ENCODE measurements around the gene AMDHD2.
"Not testable (repeated sequence)": the region's sequence is repeated elsewhere in the genome, so short reads cannot be mapped to it uniquely, and the experiment has no call there.

Gene AMDHD2

GRCh38 chr16:2520097-2520783 lies at the start of gene AMDHD2:
Gene AMDHD2, plus strand, starts transcription at chr16:2520371. Its CDS starts 88 bp downstream, at chr16:2520459.
- DNase-seq = peak; percentile 91

DNA sequence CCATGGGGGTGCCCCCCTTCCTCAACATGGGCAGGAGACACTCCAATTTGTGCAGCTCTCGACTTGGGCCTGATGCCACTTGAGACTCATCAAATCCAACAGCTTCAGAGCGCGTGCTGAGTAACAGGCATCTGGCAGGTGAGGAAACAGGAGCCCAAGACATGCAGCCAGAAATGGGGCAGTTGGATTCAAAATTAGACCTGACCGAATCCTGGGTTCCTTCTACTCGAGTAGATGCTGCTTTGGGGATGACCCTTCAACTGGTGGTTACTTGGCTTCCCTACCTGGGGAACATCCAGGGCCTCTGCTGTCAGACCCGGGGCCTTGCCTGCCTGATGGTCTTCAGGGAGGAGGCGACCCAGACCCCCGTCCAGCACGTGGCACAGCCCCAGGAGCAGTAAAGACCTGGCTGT lies 49.6 kb upstream of the AMDHD2 start:
- DNase-seq = no peak

GRCh38 chr16:2471016-2471652 lies 49.0 kb upstream of the AMDHD2 start, which contains the start of gene NTN3:
Gene NTN3, plus strand, starts transcription at chr16:2471297. Its CDS starts 405 bp downstream, at chr16:2471702.
- DNase-seq = no peak

DNA sequence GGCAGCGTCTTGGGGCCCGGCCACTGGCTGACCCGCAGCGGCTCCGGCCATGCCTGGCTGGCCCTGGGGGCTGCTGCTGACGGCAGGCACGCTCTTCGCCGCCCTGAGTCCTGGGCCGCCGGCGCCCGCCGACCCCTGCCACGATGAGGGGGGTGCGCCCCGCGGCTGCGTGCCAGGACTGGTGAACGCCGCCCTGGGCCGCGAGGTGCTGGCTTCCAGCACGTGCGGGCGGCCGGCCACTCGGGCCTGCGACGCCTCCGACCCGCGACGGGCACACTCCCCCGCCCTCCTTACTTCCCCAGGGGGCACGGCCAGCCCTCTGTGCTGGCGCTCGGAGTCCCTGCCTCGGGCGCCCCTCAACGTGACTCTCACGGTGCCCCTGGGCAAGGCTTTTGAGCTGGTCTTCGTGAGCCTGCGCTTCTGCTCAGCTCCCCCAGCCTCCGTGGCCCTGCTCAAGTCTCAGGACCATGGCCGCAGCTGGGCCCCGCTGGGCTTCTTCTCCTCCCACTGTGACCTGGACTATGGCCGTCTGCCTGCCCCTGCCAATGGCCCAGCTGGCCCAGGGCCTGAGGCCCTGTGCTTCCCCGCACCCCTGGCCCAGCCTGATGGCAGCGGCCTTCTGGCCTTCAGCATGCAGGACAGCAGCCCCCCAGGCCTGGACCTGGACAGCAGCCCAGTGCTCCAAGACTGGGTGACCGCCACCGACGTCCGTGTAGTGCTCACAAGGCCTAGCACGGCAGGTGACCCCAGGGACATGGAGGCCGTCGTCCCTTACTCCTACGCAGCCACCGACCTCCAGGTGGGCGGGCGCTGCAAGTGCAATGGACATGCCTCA lies 48.3 kb upstream of the AMDHD2 start:
- no peak for DNase-seq

DNA sequence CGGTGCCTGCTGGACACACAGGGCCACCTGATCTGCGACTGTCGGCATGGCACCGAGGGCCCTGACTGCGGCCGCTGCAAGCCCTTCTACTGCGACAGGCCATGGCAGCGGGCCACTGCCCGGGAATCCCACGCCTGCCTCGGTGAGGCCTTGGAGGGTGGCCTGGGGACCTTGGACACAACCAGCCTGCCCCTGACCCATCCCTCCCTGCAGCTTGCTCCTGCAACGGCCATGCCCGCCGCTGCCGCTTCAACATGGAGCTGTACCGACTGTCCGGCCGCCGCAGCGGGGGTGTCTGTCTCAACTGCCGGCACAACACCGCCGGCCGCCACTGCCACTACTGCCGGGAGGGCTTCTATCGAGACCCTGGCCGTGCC lies 47.7 kb upstream of the AMDHD2 start:
- DNase-seq = no peak

DNA sequence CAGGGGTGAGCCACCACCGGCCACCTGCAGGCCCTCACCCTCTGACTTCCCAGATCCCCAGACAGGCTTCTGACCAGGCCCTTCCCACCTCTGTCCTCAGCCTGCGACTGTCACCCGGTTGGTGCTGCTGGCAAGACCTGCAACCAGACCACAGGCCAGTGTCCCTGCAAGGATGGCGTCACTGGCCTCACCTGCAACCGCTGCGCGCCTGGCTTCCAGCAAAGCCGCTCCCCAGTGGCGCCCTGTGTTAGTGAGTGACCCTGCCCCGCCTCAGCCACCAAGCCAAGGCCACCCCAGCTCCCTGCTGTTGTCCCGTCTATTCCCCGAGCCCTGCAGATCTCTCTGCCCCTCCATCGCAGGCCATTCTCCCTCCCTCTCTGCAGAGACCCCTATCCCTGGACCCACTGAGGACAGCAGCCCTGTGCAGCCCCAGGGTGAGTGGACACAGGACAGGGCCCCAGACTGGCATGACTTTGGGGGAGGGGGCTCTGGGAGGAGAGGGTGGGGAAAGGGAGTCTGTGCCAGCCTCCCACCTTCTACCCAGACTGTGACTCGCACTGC lies 47.2 kb upstream of the AMDHD2 start:
- DNase-seq = no peak

DNA sequence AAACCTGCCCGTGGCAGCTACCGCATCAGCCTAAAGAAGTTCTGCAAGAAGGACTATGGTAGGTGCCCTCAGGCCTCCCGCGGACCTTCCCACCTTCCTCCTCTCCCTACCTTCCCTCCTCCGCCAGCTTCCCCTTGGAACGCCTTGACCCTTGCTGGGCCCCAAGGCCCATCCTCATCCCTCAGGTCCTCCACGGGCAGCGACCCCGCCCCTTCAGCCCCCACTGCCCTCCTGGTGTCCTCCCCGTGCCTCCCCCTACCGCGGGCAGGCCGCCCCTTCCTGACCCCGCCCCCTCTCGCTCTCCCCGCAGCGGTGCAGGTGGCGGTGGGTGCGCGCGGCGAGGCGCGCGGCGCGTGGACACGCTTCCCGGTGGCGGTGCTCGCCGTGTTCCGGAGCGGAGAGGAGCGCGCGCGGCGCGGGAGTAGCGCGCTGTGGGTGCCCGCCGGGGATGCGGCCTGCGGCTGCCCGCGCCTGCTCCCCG lies 46.7 kb upstream of the AMDHD2 start:
- no peak for DNase-seq

DNA sequence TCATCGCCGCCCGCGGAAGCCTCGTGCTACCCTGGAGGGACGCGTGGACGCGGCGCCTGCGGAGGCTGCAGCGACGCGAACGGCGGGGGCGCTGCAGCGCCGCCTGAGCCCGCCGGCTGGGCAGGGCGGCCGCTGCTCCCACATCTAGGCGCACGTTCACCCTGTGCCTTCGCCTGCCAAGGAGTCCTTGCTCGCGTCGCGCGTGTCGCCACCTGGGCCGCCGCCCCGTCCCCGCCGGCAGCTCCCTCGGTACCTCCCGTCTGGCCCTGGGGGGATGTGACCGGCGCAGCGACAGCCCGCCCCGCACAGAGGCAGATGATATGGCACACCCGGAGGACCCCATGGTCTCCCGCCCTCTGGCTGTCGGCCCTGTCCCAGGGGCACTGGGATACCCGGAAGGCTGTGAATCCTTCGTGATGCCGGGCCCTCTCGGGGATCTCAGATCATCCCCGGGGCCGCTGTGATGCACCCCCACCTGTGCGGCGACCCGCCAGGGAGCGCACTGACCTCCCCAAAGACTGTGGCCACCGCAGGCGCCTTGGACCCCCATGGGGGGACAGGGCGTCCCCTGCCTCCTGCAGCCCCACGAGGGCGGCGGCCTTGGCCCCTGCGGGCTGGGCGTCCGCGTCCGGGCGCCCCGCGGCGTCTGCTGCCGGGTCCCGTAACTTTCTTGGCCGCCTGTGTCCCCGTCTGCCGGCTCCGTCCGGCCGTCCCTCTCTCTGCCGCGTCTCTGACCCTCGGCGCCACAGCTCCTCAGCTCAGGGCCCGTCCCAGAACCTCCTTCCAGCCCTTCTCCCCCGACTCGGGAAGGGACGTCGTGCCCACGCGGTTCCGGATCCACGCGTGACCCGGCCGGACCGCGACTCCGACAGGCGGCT lies 45.9 kb upstream of the AMDHD2 start:
- DNase-seq = peak; percentile 69

DNA sequence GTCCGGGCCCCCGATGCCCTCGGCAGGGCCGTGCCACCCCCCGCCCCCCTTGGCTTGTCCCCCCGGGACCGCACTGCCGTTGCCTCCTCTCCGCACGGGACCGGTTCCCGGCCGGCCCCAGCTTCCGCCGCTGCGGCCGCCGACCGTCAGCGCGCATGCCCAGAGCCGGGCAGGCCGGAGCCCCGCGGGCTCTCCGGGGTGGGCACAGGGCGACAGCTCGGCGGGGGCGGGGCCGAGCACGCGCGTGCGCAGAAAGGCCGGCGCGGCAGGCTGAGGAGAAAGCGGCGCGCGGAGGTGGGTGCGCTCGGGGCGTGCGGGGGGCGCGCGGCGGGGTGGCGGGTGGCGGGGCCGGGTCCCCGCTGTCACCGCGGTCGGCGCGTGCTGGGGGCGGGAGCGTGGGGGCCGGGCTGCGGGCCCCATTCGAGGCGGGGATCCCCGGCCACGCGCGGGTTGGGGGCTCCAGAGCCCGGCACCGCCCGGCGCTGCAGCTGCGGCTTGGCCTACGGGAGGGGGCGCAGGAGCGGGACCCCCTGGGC lies 45.2 kb upstream of the AMDHD2 start, which contains the start of gene TBC1D24:
Gene TBC1D24 (plus strand): TSS at position 251 of the 536 bp plus-strand sequence. CDS start 21,022 bp downstream, outside the sequence.
- DNase-seq = peak; percentile 94

DNA sequence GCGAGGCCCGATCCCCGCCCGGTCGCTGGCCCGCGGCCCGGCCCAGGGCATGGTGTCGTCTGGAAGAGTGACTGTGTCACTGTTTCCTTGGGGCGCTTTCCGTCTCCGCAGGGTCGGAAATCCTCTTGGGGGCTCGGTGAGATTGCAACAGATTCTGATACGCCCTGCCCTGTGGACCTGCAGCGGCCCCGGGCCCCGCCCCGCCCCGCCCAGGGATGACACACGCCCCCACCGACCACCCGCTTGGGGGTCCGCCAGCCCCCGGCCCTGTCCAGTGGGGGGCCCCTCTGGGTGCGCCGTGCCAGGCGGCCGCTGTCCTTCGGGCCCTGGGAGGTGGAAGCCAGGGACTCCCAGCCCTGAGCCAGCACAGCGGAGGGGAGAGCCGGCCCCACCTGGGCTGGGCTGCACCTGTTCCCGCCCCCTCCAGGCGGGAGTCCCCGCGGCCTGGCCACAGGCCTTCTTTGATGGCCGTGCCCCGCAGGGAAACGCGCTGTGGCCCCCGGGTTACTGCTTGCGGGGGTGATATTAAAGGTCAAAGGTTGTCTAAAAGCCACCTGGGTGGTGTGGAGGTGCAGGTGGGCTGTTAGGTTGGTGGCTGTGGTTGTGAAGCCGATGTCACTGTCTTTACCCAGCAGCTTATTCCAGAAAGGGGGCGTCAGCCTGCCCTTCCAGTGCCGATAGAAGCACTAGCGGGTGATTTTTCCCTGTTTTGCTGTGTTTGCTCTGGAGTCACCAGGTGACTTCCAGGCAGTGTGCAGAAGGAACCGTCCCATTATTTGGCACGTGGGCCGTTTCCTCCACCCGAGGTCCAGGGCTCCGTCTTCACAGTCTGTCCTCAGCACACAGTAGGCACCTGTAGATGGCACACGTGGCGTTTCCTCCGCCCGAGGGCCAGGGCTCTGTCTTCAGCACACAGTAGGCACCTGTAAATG lies 44.5 kb upstream of the AMDHD2 start:
- peak; percentile 55 for DNase-seq

- DNase-seq = no peak
Measured at GRCh38 chr16:2476345-2476720, 43.8 kb upstream of the AMDHD2 start.

DNA sequence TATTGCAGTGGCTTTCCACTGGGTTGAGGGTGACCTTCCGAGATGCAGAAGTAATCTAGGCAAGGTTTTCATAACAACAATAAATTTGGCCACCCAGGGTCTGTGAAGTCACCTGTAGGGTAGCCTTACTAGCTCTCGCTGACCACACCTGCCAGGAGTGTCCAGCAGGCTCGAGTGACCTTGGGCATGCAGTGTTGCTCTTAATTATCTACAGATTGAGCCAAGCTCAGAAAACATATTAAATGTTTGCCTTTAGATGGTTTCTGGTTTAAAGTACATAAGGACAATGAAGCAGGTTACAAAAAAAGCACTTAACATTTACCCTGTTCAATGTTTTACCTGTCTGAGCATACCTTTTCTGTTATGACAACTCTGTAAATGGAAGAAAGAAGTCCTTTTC lies 43.4 kb upstream of the AMDHD2 start:
- DNase-seq = no peak

DNA sequence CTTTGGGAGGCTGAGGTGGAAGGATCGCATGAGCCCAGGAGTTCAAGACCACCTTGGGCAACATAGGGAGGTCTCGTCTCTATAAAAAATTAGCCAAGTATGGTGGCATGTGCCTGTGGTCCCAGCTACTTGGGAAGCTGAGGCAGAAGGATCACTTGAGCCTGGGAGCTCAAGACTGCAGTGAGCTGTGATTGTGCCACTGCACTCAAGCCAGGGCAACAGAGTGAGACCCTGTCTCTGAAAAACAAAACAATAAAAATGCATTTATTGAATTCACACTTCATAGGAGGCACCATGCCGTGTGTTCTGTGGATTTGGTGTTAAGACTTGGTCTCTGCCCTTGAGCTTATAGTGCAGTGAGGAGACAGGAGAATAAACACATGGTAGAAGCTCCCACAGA lies 42.8 kb upstream of the AMDHD2 start:
- no peak for DNase-seq

DNA sequence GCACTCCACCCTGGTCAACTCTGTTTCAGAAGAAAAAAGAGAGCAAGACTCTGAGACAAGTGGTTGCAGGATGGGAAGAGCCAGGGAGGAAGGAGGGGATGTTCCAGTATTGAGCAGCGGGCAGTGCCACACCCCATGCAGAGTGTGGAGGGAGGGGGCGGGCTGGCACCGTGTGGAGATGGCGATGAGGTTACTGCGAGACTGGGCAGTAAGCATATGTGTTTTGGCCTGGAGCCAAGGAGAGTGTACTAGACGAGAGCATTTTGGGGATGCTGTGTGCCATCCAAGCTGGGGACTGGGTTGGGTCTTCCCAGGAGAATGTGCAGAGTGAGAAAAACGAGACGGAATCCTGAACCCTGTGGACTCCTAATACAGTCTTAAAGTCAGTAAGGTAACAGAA lies 41.9 kb upstream of the AMDHD2 start:
- no peak for DNase-seq

- DNase-seq = not testable (repeated sequence)
Measured at GRCh38 chr16:2479996-2480395, 40.2 kb upstream of the AMDHD2 start.

DNA sequence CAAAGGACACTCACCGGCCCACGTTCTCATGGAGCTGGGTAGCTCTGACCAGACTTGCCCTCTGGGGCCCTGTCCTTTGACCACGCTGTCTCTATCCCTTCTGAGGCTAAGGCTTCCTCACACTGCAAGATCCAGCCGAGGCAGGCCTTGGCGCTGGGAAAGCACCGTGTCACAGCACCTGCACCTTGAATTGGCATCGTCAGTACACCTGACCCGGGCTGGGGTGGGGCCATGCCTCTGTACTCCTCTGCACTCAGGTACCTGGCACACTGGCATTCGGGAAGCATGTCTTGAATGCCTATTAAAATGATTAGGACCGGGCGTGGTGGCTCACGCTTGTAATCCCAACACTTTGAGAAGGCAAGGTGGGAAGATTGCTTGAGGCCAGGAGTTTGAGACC lies 39.2 kb upstream of the AMDHD2 start:
- no peak for DNase-seq

DNA sequence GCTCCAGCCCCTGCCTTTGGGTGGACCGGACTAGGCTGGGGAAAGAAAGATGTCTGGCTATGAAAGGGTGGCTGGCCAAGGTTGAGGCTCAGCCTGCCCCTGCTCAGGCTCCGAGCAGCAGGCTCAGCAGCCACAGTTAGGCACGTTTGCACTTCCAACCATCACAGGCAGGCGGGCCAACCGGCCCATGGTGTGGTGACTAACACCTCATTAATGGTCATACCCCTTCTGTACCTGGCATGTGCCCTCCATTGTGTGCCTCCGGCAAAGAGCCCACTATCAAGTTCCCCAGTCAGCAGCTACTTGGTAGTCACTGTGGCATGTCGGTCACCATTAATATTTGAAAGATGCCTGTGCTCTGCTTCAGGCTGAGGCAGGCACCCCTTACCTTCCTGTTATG lies 38.5 kb upstream of the AMDHD2 start:
- DNase-seq = no peak

GRCh38 chr16:2482249-2482648 lies 37.9 kb upstream of the AMDHD2 start:
- no peak for DNase-seq

DNA sequence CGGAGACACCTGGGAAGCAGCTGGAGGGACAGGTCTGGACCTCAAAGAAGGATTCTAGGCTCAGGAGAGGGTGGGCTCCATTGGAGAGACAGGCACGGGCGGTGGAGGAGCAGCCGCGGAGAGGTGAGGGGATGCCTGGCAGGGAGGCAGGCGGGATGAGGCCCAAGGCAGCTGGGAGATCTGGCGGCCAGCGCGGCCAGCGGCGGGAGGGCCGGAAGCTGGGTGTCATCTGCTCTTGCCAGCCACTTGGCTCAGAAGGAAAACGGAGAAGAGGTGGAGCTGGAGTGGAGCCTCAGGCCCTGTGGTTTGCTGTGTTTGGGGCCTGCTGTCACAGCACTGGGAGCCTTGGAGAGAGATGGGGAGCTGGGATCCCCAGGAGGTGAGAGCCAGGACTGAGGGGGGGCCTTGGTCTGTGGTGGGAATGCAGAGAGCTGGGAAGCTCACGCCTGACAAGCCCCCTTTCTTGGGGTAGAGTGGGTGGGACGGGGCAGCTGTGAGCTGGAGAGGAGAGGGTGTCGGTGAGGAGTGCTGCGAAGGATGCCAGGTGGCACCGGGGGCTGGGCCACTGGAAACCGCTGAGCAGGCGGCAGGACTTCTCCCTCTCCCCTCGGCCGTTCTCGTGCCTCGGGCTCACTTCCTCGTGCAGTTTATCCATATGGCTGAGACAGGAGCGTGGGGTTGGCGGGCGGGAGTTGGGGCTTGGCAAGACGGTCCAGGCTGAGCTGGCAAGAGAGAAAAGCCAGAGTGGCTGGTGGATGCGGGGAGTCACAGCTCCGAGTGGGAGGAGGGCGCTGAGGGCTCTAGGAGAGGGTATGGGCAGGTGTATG lies 37.2 kb upstream of the AMDHD2 start:
- DNase-seq = no peak
